Adipocyte (in vitro differentiated cells): ENCODE results near the gene MDFI.
A peak's percentile ranks its signal among the peaks of the same experiment; 100 is the strongest.

Source experiments
- DNase-seq: peaks from one replicate; pipeline ENCODE4 v3.0.0-alpha.2; 2015; ENCODE audit warnings: low read depth
- H3K27me3 ChIP-seq: replicated peaks from 2 replicates; pipeline ENCODE4 v1.7.0; 2013; ENCODE audit warnings: mild to moderate bottlenecking, low read length, moderate library complexity; ENCODE audit not compliant: control insufficient read depth, insufficient read depth
- H3K36me3 ChIP-seq: 2 replicates; pipeline ENCODE4 v1.7.0; 2013; ENCODE audit warnings: low read length, mild to moderate bottlenecking, moderate library complexity; ENCODE audit not compliant: control insufficient read depth, insufficient read depth, severe bottlenecking
- H3K4me1 ChIP-seq: 2 replicates; pipeline ENCODE4 v1.7.0; 2013; ENCODE audit warnings: mild to moderate bottlenecking, low read length, moderate library complexity; ENCODE audit not compliant: control insufficient read depth, insufficient read depth
- H3K4me3 ChIP-seq: 2 replicates; pipeline ENCODE4 v1.7.0; 2013; ENCODE audit warnings: mild to moderate bottlenecking, low read length, moderate library complexity
- H3K9ac ChIP-seq: 2 replicates; pipeline ENCODE4 v1.7.0; 2013; ENCODE audit warnings: mild to moderate bottlenecking, low read length, moderate library complexity
- H3K9me3 ChIP-seq: 2 replicates; pipeline ENCODE4 v1.7.0; 2013; ENCODE audit warnings: mild to moderate bottlenecking, low read length, moderate library complexity; ENCODE audit not compliant: control insufficient read depth

MDFI gene

GRCh38 chr6:41652866-41653652, 14.8 kb downstream of the MDFI start:
- no peaks in the 10 kb centered on the region for H3K4me1 ChIP-seq
- H3K27me3 ChIP-seq, result peaks cover 54% of the 10 kb centered on the region
- no peak overlapping the region for H3K9ac ChIP-seq
- H3K36me3 ChIP-seq, result no peaks in the 10 kb centered on the region
- H3K4me3 ChIP-seq, result no peak overlapping the region
- no peaks in the 10 kb centered on the region for H3K9me3 ChIP-seq
- no peak for DNase-seq

- Histone ChIP-seq H3K9ac (no peak overlapping the region), H3K36me3 (no peaks in the 10 kb centered on the region), H3K4me1 (no peaks in the 10 kb centered on the region), H3K4me3 (no peak overlapping the region), H3K9me3 (no peaks in the 10 kb centered on the region), H3K27me3 (peaks cover 53% of the 10 kb centered on the region)
- no peak for DNase-seq
Measured at GRCh38 chr6:41653691-41654090, 15.4 kb downstream of the MDFI start.

- no peak for DNase-seq
- H3K36me3 ChIP-seq, result no peaks in the 10 kb centered on the region
- no peaks in the 10 kb centered on the region for H3K9me3 ChIP-seq
- H3K9ac ChIP-seq, result no peak overlapping the region
- peaks cover 53% of the 10 kb centered on the region for H3K27me3 ChIP-seq
- no peak overlapping the region for H3K4me3 ChIP-seq
- no peaks in the 10 kb centered on the region for H3K4me1 ChIP-seq
Measured at GRCh38 chr6:41654151-41654697, 16.0 kb downstream of the MDFI start.

GRCh38 chr6:41654698-41655151, 16.5 kb downstream of the MDFI start:
- no peaks in the 10 kb centered on the region for H3K4me1 ChIP-seq
- no peaks in the 10 kb centered on the region for H3K9me3 ChIP-seq
- no peaks in the 10 kb centered on the region for H3K36me3 ChIP-seq
- no peak overlapping the region for H3K9ac ChIP-seq
- peaks cover 49% of the 10 kb centered on the region for H3K27me3 ChIP-seq
- no peak for DNase-seq
- H3K4me3 ChIP-seq, result no peak overlapping the region

- Histone ChIP-seq H3K9me3 (no peaks in the 10 kb centered on the region), H3K36me3 (no peaks in the 10 kb centered on the region), H3K4me1 (no peaks in the 10 kb centered on the region), H3K9ac (no peak overlapping the region), H3K4me3 (no peak overlapping the region), H3K27me3 (peaks cover 54% of the 10 kb centered on the region)
- no peak for DNase-seq
Measured at GRCh38 chr6:41655176-41655575, 16.9 kb downstream of the MDFI start.

GRCh38 chr6:41655646-41656001, 17.4 kb downstream of the MDFI start:
- H3K4me1 ChIP-seq, result no peaks in the 10 kb centered on the region
- H3K36me3 ChIP-seq, result no peaks in the 10 kb centered on the region
- peaks cover 57% of the 10 kb centered on the region for H3K27me3 ChIP-seq
- DNase-seq, result no peak
- no peak overlapping the region for H3K9ac ChIP-seq
- no peaks in the 10 kb centered on the region for H3K9me3 ChIP-seq
- H3K4me3 ChIP-seq, result no peak overlapping the region

GRCh38 chr6:41656002-41656691, 17.9 kb downstream of the MDFI start:
- H3K27me3 ChIP-seq, result peaks cover 57% of the 10 kb centered on the region

GRCh38 chr6:41657131-41658094, 19.1 kb downstream of the MDFI start:
- no peak overlapping the region for H3K9ac ChIP-seq
- H3K9me3 ChIP-seq, result no peaks in the 10 kb centered on the region
- no peaks in the 10 kb centered on the region for H3K36me3 ChIP-seq
- H3K4me1 ChIP-seq, result no peaks in the 10 kb centered on the region
- no peak for DNase-seq
- H3K4me3 ChIP-seq, result no peak overlapping the region
- peaks cover 58% of the 10 kb centered on the region for H3K27me3 ChIP-seq

More at GRCh38 chr6:41656002-41656691, 17.9 kb downstream of the MDFI start:
- no peaks in the 10 kb centered on the region for H3K36me3 ChIP-seq
- no peak overlapping the region for H3K9ac ChIP-seq
- H3K4me3 ChIP-seq, result no peak overlapping the region
- H3K4me1 ChIP-seq, result no peaks in the 10 kb centered on the region
- peak; percentile 11 for DNase-seq
- no peaks in the 10 kb centered on the region for H3K9me3 ChIP-seq

GRCh38 chr6:41658636-41659035, 20.4 kb downstream of the MDFI start:
- no peaks in the 10 kb centered on the region for H3K9me3 ChIP-seq
- H3K9ac ChIP-seq, result no peak overlapping the region
- no peak overlapping the region for H3K4me3 ChIP-seq
- H3K36me3 ChIP-seq, result no peaks in the 10 kb centered on the region
- DNase-seq, result no peak
- H3K4me1 ChIP-seq, result no peaks in the 10 kb centered on the region
- peaks cover 62% of the 10 kb centered on the region for H3K27me3 ChIP-seq

- H3K27me3 ChIP-seq, result peaks cover 63% of the 10 kb centered on the region
- no peak overlapping the region for H3K9ac ChIP-seq
- H3K36me3 ChIP-seq, result no peaks in the 10 kb centered on the region
- H3K4me3 ChIP-seq, result no peak overlapping the region
- no peaks in the 10 kb centered on the region for H3K4me1 ChIP-seq
- no peaks in the 10 kb centered on the region for H3K9me3 ChIP-seq
- DNase-seq, result no peak
Measured at GRCh38 chr6:41659935-41660334, 21.7 kb downstream of the MDFI start.

GRCh38 chr6:41663568-41663967, 25.3 kb downstream of the MDFI start:
- DNase-seq, result no peak

More at GRCh38 chr6:41663568-41663967, 25.3 kb downstream of the MDFI start:
- no peak overlapping the region for H3K9ac ChIP-seq
- H3K36me3 ChIP-seq, result no peaks in the 10 kb centered on the region
- peaks cover 37% of the 10 kb centered on the region for H3K27me3 ChIP-seq
- H3K4me1 ChIP-seq, result no peaks in the 10 kb centered on the region
- no peak overlapping the region for H3K4me3 ChIP-seq
- no peaks in the 10 kb centered on the region for H3K9me3 ChIP-seq
